HFFc6 (cell line): ENCODE data around the gene NGLY1. TPM values are rescaled to one million over a fixed set of nuclear protein-coding genes. Genes with fewer than 3 reads are reported as not detected.

Source experiments
- DNase-seq: peaks from one replicate; pipeline ENCODE4 v3.0.0-alpha.2; 2018
- H3K27ac Mint-ChIP-seq: 2 replicates; pipeline ENCODE4 v1.8.0; 2020; ENCODE audit warnings: mild to moderate bottlenecking, mixed read lengths
- H3K27me3 Mint-ChIP-seq: 2 replicates; pipeline ENCODE4 v1.8.0; 2021; ENCODE audit warnings: mild to moderate bottlenecking, moderate library complexity, mixed read lengths; ENCODE audit not compliant: insufficient read depth
- H3K36me3 Mint-ChIP-seq: 2 replicates; pipeline ENCODE4 v1.8.0; 2021; ENCODE audit warnings: low read depth, mixed read lengths
- H3K4me1 Mint-ChIP-seq: 2 replicates; pipeline ENCODE4 v1.8.0; 2020; ENCODE audit warnings: low read depth, mixed read lengths
- H3K4me3 Mint-ChIP-seq: 2 replicates; pipeline ENCODE4 v1.8.0; 2020; ENCODE audit warnings: mild to moderate bottlenecking, moderate library complexity, mixed read lengths
- H3K9me3 Mint-ChIP-seq: 2 replicates; pipeline ENCODE4 v1.8.0; 2020; ENCODE audit warnings: mild to moderate bottlenecking, mixed read lengths
- total RNA-seq, 6 experiments: library from RNA; stranded (reverse); fragmentation: NEBNext Ultra II Directional; extraction: Animal tissue kit (Norgen Biotek cat#: 25700); gene quantifications; 2 replicates in 1 of 6; 3 replicates in 5 of 6; pipeline ENCODE4 v1.2.3, GENCODE V29; 2021
- TF ChIP-seq, protein P1 (sequence below): fragments of 200-600 bp; sonication (generic); IDR thresholded peaks from 2 replicates; pipeline ENCODE4 v1.5.0; 2021; ENCODE audit warnings: antibody characterized with exemption, mild to moderate bottlenecking

Gene NGLY1
- total RNA-seq, 6 experiments from 2014 or later: 21.7 to 27.6 (median 24.3) TPM

DNA sequence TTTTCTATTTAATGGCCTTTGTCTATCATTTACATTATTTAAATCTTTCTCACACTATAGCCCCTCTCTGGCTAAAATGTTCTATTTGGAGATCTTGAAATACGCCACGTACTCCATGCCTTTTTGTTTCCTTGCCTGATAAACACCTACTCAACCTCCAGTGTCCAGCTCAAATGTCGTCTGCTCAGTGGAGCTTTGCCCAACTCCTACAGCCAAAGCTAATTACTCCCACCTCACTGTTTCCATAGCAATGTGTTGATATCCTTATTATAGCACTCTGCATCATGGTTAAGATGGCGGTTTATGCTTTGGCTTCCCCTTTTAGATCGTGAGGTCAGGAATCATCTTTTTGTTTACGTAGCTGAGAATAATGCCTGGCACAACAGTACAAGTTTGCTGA lies 55.9 kb downstream of the NGLY1 start:
- no peak for DNase-seq
- Mint-ChIP-seq H3K27me3 (no peaks in the 10 kb centered on the region; the same call in 1 of the 2 replicates), H3K9me3 (no peaks in the 10 kb centered on the region)

DNA sequence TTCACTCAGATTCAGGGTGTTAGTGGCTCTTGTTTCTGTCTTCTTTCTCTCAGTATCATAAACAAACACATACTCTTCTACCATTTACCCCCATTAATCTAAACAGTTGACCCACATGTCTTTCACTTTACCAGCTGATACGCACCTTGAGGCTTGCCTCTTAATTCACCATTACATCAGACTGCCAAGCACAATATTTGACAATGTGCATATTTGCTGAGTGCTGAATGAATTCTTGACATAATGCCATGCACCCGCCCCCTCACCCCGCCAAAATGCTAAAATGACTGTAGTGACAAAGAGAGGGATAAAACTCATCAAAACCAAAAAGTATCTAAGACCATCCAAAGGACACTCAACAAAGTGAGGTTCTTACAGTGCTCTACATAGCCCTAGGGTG lies 57.4 kb downstream of the NGLY1 start:
- peaks cover 12% of the 10 kb centered on the region for H3K4me1 Mint-ChIP-seq
- H3K9me3 Mint-ChIP-seq: no peaks in the 10 kb centered on the region
- DNase-seq: no peak
- H3K36me3 Mint-ChIP-seq: no peaks in the 10 kb centered on the region; the same call in 1 of the 2 replicates
- TF ChIP-seq, protein P1, sequence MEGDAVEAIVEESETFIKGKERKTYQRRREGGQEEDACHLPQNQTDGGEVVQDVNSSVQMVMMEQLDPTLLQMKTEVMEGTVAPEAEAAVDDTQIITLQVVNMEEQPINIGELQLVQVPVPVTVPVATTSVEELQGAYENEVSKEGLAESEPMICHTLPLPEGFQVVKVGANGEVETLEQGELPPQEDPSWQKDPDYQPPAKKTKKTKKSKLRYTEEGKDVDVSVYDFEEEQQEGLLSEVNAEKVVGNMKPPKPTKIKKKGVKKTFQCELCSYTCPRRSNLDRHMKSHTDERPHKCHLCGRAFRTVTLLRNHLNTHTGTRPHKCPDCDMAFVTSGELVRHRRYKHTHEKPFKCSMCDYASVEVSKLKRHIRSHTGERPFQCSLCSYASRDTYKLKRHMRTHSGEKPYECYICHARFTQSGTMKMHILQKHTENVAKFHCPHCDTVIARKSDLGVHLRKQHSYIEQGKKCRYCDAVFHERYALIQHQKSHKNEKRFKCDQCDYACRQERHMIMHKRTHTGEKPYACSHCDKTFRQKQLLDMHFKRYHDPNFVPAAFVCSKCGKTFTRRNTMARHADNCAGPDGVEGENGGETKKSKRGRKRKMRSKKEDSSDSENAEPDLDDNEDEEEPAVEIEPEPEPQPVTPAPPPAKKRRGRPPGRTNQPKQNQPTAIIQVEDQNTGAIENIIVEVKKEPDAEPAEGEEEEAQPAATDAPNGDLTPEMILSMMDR: no peak
- H3K4me3 Mint-ChIP-seq: no peak overlapping the region
- no peaks in the 10 kb centered on the region; the same call in 1 of the 2 replicates for H3K27me3 Mint-ChIP-seq
- no peak overlapping the region for H3K27ac Mint-ChIP-seq

More for the DNA sequence above, 55.9 kb downstream of the NGLY1 start:
- no peak overlapping the region for H3K4me3 Mint-ChIP-seq
- peaks cover 12% of the 10 kb centered on the region for H3K4me1 Mint-ChIP-seq
- TF ChIP-seq, protein P1: no peak
- H3K36me3 Mint-ChIP-seq: no peaks in the 10 kb centered on the region; the same call in 1 of the 2 replicates
- no peak overlapping the region for H3K27ac Mint-ChIP-seq

DNA sequence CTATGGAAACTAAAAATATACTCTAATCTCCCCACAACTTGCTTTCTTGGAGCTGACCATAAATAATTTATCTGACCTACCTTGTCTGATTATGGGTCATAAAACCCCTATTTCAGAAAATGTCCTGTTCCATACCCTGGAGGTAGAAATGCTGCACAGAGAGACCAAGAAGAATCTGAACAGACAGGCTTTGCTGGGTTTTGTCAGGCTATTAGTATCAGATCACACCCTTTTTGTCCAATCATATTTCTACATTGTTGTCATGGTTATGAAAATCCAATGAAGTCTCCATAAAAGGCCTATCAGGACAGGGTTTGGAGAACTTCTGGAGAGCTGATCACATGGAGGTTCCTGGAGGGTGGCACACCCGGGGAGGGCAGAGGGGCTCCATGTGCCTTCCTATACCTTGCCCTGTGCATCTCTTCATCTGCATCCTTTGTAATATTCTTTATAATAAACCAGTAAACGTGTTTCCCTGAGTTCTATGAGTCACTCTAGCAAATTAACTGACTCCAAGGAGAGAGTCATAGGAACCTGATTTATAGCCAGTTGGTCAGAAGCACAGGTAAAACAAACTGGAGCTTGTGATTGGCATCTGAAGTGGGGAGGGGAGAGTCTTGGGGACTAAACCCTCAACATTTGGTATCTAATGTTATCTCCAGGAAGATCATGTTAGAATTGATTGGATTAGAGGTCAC lies 58.1 kb downstream of the NGLY1 start:
- no peaks in the 10 kb centered on the region for H3K9me3 Mint-ChIP-seq
- peaks cover 12% of the 10 kb centered on the region for H3K4me1 Mint-ChIP-seq
- no peak overlapping the region for H3K4me3 Mint-ChIP-seq
- no peak for DNase-seq
- no peaks in the 10 kb centered on the region; the same call in 1 of the 2 replicates for H3K27me3 Mint-ChIP-seq
- TF ChIP-seq, protein P1: no peak
- no peaks in the 10 kb centered on the region; the same call in 1 of the 2 replicates for H3K36me3 Mint-ChIP-seq
- H3K27ac Mint-ChIP-seq: no peak overlapping the region

DNA sequence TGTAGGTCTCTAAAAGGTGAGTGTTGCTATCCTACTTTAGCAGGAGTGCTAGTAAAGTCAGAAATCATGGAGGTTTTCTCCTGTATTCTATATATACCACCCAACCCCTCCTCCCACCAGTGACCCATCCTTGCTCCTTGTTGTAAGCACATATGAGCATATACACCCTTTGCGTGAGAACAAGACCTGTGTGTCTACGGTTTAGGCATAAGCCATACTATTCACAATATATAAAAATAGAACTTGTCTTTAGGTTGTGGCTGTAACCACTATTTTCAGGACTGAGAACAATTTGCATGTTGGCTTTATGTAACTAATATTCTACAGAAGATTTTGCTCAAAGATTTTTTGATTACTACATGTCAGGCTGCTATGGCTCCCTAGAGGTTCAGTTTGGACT lies 59.4 kb downstream of the NGLY1 start:
- Mint-ChIP-seq H3K4me3 (no peak overlapping the region), H3K27me3 (no peaks in the 10 kb centered on the region; the same call in 1 of the 2 replicates), H3K9me3 (no peaks in the 10 kb centered on the region), H3K36me3 (no peaks in the 10 kb centered on the region), H3K4me1 (peaks cover 12% of the 10 kb centered on the region), H3K27ac (no peak overlapping the region)
- TF ChIP-seq, protein P1: no peak
- DNase-seq: no peak

DNA sequence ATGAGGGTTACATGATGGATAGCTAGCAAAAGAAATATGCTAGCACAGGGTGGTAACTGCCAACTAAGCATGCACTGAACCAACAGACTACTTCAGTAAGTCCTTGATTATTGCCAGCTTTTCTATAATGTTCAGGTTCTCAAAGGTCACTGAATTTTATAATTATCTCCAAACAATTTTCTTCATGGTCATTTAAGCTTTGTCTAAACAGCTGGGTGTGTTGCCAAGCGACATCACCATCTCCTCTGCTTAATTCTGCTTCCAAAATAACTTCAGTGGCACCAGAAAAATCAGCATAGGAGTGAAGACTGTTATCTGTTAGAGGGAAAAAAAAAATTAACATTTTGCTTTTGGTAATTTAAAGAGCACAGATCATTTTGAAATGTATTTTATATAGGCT lies 63.9 kb downstream of the NGLY1 start:
- Mint-ChIP-seq H3K4me1 (no peaks in the 10 kb centered on the region), H3K4me3 (no peak overlapping the region), H3K27me3 (no peaks in the 10 kb centered on the region; the same call in 1 of the 2 replicates), H3K9me3 (no peaks in the 10 kb centered on the region), H3K27ac (no peak overlapping the region), H3K36me3 (peaks cover 11% of the 10 kb centered on the region)
- DNase-seq: no peak
- TF ChIP-seq, protein P1: no peak
